Glomerular visceral epithelial cell (primary cell): Measurements from ENCODE around the gene HK2.

ENCODE experiments used
- DNase-seq: peaks from one replicate; pipeline ENCODE4 v3.0.0-alpha.2; 2016; ENCODE audit errors: extremely low spot score

The HK2 gene

GRCh38 chr2:74937221-74937880 is 103.4 kb downstream of the HK2 start:
- no peak for DNase-seq

- no peak for DNase-seq
Measured at GRCh38 chr2:74938264-74938663, 104.3 kb downstream of the HK2 start.

GRCh38 chr2:74939919-74940812 is 106.2 kb downstream of the HK2 start:
- no peak for DNase-seq

- no peak for DNase-seq
Measured at GRCh38 chr2:74941284-74941683, 107.4 kb downstream of the HK2 start.

GRCh38 chr2:74942263-74942662 is 108.3 kb downstream of the HK2 start:
- no peak for DNase-seq
